Ureter (tissue), 1 donor: ENCODE data around the gene CLNK. TPM values are rescaled to one million over a fixed set of nuclear protein-coding genes. Genes with fewer than 3 reads are reported as not detected.
A peak's percentile ranks its signal among the peaks of the same experiment; 100 is the strongest.
"Not testable (repeated sequence)": the region's sequence is repeated elsewhere in the genome, so short reads cannot be mapped to it uniquely, and the experiment has no call there.

Experiments used
- DNase-seq: peaks from one replicate; pipeline ENCODE4 v3.0.0-alpha.2; 2020; ENCODE audit warnings: low spot score
- total RNA-seq: library from RNA; stranded (reverse); gene quantifications from one replicate; pipeline ENCODE4 v1.2.4, GENCODE V29; 2023
- donor health status: DM: yes; HTN: yes; CAD: no.

CLNK gene
- total RNA-seq, 1 donor from 2014 or later, result 0.31 TPM

DNA sequence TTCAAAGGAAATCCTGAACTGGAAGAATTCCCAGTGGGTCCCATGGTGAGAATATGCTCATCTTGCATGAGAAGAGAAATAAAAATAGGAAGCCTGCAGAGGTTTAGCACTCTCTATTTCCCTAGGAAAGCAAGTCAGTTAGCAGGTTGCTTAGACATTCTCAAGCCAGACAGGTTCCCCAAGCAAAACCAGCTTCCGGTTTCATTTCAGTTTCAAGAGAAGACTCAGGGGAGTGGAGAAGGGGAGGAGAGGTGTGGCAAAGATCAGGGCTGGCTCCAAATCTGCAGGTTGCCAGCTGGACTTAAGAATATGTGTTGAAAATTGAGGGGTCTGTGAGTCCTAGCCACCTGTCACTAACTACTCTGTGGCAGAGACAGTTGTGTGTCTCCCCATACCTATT, 107.5 kb downstream of the CLNK start:
- DNase-seq, result no peak

DNA sequence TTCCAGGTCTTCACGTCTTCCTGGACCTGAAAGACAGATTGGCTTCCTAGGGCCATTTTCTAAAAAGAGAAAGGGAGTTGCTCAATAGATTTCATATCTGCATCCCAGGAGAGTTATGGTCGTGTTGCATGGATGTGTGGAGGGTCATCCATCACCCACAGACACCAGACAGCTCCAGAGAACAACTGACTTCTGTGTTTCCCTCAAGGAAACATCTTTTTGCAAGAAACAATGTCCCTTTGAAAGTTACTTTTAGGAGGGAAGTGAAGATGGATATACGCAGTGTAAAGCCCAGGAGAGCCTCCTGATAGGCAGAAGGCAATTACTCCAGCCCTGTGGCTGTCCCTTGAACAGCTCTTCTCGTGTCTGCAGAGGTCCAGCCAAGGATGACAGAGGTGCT, 108.3 kb downstream of the CLNK start:
- no peak for DNase-seq

DNA sequence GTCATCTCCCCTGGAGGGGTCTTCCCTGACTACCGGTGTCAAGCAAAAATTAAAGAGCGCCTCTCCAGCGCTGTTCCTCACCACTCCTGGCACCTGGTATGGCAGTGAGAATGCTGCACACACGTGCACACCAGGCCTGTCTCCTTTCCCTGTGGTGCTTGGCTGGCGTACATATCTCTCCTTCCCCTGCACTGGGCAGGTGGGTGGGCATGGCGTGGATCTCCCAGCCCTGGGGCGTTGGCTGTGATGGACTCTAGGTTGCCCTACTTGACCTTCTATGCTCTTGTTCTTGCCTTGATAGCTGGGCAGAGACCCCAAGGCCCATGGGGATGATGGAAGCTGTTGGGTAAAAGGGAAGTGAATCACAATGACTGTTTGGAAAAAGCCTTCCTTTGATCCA, 109.2 kb downstream of the CLNK start:
- no peak for DNase-seq

DNA sequence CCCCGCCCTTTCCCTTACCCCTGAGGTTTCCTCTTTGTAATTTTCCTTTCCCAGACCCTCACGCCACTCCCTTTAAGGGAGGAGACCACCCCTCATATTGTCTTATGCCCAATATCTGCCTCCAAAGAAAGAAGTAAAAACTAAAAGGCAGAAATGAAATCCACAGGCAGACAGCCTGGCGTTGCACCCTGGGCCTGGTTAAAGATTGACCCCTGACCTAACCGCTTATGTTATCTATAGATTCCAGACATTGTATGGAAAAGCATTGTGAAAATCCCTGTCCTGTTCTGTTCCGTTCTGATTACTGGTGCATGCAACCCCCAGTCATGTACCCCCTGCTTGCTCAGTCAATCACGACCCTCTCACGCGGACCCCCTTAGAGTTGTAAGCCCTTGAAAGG, 110.0 kb downstream of the CLNK start:
- DNase-seq, result not testable (repeated sequence)

DNA sequence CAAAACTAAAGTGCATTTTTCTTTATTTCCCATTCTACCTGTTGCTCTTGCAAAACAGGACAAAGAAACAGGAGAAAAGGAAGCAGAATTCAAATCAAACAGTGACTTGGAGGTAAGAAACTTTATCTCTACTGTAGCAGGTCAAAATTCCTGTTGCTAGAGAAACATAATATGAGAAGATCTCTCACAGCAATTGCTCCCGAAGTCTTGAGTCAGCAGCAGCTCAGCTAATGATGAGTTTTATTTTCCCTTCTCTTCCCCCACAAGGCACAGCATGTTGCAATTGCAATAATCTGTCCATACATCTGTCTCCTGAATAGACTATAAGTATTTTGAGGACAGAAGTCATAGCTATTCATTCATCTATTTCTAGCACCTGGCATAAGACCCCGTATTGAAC, 112.7 kb downstream of the CLNK start:
- no peak for DNase-seq

DNA sequence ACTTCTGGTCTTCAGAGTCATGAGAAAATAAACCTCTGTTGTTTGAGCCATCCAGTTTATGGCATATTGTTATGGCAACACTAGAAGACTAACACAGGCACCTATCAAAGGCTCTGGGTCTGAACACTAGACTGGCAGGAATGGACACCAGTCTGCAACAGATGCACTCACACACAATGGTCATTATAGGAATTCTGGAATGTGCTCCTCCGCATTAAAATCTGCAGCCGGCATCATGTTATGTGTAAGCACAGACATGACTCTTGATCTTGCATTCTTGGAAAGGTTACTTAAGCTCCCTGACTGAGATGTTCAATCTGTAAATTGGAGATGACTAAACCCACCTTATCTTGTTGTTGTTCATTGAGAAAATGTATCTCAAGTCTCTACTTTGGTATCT, 115.1 kb downstream of the CLNK start:
- no peak for DNase-seq

DNA sequence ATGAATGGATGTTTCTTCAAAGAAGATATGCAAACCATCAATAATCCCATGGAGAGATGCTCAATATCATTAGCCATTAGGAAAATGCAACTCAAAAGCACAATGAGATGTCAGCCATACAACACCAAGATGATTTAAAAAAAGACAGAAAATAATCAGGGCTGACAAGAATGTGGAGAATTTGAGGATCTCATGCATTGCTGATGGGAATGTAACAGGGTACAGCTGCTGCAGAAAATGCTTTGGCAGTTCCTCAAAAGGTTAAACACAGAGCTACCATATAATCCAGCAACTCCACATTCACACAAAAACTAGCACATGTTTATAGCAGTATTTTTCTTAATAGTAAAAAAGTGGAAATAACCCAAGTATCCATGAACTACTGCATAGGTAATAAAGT, 116.8 kb downstream of the CLNK start:
- no peak for DNase-seq

DNA sequence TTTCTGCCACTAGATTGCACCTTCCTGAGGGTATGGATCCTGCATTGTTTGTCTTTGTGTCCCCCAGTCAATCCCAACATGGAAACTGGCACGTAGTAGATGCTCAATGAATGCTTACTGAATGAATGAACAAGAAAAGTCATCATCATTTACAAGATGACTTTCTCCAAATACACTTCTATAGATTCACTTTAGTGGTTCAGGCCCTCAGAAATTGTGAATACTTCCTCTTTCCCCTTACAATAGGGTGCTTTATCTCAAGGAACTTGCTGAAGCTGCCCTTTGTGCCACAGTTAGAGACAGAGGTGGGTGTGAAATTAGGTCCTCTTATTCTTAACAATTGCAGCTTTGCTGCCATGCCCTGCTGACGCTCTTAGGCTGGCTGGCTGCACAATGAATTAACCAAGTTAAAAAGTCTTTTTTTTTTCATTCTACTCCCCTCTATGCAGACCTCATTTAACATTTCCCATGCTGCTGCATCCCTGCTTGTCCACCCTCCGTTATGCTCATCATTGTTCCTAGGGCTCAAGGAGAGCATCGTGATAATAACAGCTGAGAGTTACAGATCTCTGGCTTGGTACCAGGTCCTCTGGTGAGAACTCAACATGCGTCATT, 119.3 kb downstream of the CLNK start:
- DNase-seq, result no peak

DNA sequence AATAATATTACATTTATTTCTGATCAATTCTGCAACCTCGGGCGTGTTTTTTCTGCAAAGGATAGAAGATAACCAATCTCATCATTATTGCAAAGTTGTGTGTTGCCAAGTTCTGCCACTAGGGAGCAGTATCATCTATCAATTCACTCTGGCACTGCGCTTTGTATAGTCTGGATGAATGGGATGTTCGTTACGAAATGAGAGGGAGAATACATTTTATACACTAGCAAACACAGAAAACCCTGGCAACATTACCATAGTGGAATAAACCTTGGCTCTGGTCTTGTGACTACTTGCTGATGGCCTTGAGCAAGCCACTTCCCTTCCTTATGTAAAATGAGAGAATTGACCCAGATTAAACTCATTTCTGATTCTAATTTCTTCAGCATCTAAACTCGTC, 129.9 kb downstream of the CLNK start:
- DNase-seq, result peak; percentile 57

DNA sequence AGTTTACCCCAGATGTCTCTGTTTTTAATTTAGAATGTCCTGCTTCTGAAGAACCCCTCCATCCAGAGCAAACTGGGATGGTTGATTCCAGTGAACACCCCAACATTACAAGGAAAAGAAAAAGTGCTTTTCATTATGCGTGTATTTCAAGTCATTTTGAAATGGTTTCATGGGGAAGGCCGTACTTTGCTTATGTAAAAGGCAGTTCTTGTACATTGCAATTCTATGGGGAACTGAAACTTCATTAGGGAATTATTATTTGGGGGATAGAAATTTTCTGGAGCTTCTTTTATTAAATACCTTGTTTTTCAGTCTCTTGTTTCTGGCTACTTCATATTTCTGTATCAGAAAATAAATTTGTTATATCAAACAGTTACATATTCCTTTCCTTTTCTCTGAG, 130.4 kb downstream of the CLNK start:
- DNase-seq, result no peak

DNA sequence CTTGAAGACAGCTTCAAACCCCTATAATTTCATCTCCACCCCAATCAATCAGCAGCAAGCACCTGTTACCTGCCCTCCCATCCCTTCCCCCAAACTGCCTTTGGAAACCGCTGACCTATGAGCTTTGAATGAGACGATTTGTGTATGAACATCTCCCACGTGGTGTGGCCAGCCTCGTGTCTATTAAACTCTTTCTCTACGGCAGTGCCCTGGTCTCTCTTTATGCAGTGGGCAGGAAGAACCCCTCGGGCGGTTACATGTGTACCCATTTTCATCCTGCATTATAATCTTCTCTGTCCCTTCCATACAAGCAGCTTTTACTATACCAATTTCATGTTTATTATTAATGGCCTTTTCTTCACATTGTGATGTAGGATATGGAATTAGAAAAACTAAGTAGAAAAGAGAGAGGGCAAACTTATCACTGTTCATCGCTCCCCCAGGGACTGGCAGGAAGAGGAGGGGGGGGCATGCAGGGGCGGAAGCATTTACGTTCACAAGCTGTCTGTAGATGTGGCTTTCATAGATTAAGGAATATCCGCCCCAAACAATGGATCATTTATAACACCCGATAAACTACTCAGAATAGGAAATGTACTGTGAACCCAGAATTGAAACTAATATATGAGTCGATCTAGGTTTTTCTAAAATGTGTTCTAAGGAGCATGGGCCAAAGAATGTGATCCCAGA, 131.8 kb downstream of the CLNK start:
- DNase-seq, result no peak

DNA sequence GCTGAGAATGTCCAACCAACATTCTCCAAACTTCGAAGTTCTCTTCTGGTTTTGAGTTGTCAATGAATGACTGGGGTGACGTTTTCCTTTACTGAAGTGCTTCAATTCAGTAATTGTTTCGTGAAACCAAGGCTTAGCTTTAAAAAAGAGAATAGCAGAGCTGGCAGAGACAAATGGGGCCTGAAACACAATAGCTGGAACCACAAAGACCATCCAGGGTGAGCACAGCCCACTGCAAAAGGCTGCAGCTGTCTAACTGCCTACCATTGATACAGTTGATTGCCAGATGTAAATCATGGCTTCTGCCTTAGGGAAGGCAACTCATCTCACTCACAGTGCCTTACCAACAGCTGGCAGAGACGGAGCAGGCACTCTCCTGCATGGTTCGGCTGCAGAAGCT, 148.7 kb downstream of the CLNK start:
- no peak for DNase-seq

DNA sequence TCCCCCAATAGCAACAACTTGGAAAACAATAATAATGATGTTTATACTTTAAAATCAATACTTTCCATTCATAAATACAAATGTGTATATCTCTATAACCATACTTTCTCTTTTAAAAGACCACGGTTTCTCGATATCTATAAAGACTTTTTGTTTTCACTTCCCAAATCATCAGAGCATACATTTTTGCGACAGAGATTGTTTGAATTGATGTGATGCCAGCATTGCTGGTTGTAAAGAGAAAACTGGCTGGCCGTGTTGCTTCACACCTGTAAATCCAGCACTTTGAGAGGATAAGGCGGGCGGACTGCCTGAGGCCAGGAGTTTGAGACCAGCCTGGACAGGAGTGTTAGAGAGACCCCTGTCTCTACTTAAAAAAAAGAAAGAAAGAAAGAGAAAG, 149.7 kb downstream of the CLNK start:
- DNase-seq, result no peak

DNA sequence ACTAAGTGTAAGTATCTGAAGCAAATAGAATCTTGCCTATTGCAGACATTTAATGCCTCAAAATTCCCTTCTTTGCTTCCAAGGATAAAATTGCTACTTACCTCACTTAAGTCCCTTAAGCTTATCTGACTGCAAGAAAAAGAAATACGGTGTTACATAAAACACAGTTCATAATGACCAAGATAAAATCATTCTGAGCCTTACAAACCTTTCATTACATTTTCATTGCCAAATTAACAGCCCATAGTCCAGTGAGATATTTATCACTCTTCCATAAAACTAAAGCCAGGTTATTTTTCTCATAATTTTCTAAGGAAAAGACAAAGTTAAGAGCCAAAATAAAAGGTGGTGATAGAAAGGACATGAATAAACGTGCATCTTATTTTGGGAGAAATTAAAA, 152.4 kb downstream of the CLNK start:
- no peak for DNase-seq

DNA sequence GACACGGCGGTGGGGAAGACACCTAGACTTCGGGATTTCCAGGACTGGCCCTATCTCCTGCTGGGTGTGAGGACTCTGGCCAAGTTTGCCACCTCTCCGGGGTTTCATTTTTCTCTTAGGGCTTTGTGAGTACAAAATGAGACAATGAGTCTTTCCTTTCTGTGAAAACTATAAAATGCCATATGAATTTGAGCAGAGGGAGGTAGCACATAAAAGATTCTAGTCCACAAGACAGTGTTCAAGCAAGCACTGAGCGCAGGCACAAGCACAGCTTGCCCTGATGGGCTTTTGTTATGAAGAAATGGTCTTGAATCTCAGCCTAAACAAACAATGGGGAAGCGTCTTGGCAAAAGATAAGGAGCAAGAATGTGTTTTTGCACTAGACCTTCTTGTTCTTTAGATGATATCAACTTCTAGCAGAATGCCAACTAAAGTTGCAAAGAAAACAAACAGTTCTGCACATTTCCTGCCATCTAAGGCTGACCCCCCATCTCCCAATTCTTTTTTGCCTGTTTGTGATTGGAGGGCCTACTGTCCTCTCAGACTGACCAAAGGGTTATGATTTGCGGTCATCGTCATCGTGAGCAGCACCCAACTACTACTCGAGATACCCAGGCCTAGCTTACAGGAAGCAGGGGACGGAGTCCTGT, 154.3 kb downstream of the CLNK start:
- DNase-seq, result no peak

DNA sequence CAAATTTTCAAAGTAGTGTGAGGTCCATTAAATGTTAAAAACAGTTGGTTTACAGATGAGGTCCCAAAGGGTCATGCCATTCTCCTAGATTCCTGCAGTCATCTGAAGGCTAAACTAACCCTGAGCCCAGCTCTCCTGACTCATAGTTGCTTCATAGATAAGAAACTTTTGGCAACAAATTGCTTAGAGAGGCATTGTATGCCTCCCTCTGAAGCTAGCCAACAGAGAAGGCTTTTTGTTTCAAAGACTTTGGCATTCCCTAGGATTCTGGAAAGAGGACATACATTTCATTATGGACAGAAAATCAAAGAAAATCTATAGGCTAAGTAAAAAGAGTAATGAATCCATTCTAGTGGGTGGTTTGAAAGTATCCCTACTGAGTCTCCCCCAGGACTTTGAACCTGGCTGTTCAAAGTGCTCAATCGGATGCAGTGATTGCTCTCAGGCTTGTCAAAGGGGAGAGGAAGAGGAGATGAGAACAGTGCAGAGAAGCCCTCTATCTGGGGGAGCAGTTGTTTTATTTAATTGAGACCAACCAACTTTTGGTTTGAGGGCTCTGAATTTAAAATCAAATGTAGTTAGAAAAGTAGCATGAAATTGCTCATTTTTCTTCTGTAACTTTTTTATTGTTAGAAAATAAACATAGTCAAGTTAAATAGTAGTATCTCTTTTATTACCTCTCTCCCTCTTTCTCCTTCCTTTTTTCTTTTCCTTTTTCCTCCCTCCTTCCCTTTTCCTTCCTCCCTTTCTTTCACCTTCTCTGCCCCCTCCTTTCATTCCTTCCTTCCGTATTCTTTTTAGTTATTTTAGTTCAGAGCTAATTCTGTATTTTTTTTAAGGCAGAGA, 155.1 kb downstream of the CLNK start:
- DNase-seq, result no peak

DNA sequence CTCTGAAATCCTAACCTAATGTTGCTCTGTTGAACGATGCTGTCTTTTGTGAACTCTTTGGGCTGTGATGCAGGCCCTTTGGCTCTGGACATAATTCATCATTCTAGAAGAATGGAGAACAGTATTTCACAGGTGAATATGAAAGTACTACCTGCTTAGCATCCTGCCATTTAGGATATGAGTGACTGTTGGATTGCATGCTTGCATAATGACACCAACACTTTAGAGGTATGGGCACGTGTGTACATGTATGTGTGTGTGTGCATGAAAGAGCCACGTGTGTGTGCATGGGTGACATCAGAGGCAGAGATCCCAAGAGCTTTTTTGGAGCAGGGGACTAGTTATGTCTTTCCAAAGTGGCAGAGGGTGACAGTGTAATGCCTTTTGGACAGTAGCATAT, 157.1 kb downstream of the CLNK start:
- DNase-seq, result no peak

DNA sequence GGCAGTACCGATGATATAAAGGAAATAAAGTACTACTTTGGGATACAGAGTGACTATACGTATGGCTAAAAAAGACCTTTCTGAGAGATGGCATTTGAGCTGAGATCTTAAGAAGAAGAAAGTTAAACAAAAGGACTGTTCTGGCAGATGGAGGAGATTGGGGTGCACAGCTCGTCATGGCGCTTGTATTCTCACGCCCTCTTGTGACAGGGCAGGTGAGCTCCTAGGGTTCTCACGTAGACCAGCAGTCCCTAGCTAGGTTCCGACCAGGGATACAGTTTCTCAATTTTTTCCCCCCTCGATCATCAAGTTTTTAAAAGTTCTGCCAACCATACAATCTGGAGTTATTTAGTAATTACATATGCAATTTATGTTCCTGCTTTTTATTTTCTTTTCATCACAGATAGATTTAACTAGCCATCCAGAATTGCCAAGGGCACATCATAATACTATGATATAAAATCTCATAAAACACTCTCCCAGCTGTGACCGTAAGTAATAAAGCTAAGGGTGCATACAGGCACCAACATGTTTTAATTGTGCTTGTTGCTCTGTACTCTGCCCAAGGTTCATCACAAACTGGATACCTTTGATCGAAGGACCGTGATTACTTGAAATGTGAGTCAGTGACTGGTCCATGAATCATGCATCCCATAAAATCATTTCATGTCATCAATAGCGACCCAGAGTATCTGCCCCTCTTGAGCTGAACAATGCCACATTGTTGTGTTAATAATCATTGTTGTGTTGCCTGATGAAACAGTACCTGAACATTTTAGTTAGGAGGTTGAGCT, 157.9 kb downstream of the CLNK start:
- DNase-seq, result no peak

DNA sequence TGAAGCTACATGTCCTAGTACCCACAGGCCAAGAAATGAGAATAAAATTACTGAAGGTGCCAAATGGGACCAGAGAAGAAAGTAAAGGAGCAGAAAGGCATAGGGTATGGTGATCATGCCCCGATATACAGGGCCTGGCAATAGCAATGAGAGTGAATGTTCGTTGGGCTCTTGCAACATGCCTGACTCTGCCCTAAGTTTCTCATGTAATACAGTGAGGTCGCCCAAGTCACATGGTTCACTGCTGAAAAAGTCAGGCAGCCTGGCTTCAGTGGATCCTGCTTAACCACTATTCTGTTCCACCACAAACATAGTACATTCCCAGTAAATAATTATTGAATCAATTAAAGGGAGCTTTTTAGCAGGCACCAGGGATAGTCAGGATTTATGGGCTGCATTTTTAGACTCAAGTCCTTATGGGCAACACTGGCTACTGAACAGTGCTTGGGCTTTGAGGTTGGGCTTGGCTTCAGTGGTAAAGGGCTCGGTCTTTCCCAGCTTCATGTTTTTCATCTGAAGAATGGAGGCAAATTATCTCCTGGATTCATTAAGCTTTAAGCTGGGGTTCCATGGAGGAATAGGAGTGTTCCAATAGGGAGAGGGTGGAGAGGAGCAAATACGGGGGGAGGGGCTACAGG, 160.3 kb downstream of the CLNK start:
- no peak for DNase-seq

DNA sequence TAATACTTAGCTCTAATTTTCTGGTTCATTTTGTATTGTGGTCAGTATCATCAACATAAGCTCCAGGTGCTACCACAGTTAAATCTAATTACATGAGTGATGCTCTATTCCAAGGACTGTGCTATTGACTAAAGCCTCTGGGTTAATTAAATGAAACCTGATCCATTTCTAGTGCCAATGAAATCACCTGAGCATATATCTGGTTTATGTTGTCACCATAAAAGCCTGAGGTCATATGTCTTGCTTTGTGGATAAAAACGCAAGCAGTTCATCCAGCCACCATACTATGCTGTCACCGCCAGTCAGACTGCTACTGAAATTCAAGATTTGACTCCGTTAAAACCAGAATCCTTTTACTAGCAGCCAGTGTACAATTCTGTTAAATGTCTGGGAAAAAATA, 163.1 kb downstream of the CLNK start:
- DNase-seq, result no peak

DNA sequence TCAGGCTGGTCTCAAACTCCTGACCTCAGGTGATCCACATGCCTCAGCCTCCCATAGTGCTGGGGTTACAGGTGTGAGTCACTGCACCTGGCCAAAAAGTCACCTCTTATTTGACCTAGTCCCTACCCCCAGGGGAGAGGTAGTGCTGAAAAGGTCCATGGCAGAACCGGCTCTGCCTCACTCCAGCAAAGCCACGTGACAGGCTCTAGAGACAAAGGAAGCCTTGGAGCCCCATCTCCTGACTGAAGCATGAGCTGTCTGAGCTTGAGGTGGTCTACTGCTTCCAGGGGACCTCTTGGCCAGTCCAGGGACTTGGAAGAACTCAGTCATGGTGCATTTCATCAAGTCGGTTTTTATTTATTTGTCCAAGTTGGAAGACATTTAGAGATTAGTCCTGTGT, 174.8 kb downstream of the CLNK start:
- no peak for DNase-seq
